ENCODE results near the gene LAMA2.

DNA sequence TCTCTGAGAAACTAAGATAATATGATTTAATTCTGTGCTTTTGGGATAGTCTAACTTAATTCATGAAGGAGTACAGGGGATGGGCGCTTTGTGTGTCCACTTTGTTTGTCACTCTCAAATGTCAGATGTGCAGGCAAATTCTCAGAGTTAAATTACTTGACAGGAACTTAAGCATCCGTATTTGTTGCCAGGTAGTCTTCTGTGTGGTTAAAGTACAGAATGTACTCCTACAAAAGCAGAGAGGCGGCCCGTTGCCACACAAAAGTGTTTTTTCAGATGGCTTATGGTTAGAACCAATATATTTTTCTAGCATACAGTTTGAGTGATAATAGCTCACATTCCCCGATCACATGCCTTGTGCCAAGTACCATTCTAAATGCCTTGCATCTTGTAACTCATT is 234.4 kb downstream of the LAMA2 start:
- TF ChIP-seq, protein P1, sequence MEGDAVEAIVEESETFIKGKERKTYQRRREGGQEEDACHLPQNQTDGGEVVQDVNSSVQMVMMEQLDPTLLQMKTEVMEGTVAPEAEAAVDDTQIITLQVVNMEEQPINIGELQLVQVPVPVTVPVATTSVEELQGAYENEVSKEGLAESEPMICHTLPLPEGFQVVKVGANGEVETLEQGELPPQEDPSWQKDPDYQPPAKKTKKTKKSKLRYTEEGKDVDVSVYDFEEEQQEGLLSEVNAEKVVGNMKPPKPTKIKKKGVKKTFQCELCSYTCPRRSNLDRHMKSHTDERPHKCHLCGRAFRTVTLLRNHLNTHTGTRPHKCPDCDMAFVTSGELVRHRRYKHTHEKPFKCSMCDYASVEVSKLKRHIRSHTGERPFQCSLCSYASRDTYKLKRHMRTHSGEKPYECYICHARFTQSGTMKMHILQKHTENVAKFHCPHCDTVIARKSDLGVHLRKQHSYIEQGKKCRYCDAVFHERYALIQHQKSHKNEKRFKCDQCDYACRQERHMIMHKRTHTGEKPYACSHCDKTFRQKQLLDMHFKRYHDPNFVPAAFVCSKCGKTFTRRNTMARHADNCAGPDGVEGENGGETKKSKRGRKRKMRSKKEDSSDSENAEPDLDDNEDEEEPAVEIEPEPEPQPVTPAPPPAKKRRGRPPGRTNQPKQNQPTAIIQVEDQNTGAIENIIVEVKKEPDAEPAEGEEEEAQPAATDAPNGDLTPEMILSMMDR (IDR thresholded peaks at IDR 0.05), result no peak
- TF ChIP-seq POLR2A (IDR thresholded peaks at IDR 0.05), result no peak
